OCI-LY3 (cell line): ENCODE measurements around the gene PPEF2.

Experiments
- H2AFZ ChIP-seq: fragments of 200-600, 300-600 bp; shearing (Covaris generic); 2 replicates; pipeline ENCODE4 v1.6.0; 2014; ENCODE audit warnings: antibody characterized with exemption, low read depth, low read length
- H3K27ac ChIP-seq: fragments of 200-600, 300-600 bp; sonication (generic); 2 replicates; pipeline ENCODE4 v1.5.1; 2014; ENCODE audit warnings: mild to moderate bottlenecking, low read length, moderate library complexity, mixed read lengths
- H3K27me3 ChIP-seq: fragments of 200-600, 300-600 bp; sonication (generic); 2 replicates; pipeline ENCODE4 v1.6.1; 2014; ENCODE audit warnings: low read depth, low read length, mixed read lengths
- H3K36me3 ChIP-seq: fragments of 200-600, 300-600 bp; sonication (generic); replicated peaks from 2 replicates; pipeline ENCODE3; 2014; ENCODE audit warnings: low read depth, low read length, mixed read lengths
- H3K4me1 ChIP-seq: fragments of 300-600, 200-600 bp; sonication (generic); 2 replicates; pipeline ENCODE4 v1.6.1; 2014; ENCODE audit warnings: low read length, mixed read lengths
- H3K4me2 ChIP-seq: fragments of 200-600, 300-600 bp; sonication (generic); 2 replicates; pipeline ENCODE4 v1.6.1; 2014; ENCODE audit warnings: low read length, mixed read lengths
- H3K4me3 ChIP-seq: fragments of 300-600, 200-600 bp; sonication (generic); 2 replicates; pipeline ENCODE4 v1.5.1; 2014; ENCODE audit warnings: antibody characterized with exemption, mild to moderate bottlenecking, low read length, moderate library complexity
- H3K79me2 ChIP-seq: fragments of 300-600, 200-600 bp; shearing (Covaris generic); 2 replicates; pipeline ENCODE4 v1.6.1; 2014; ENCODE audit warnings: mild to moderate bottlenecking, low read length, mixed read lengths
- H3K9ac ChIP-seq: fragments of 300-600, 200-600 bp; shearing (Covaris generic); 2 replicates; pipeline ENCODE4 v1.6.0; 2014; ENCODE audit warnings: mild to moderate bottlenecking, low read length, moderate library complexity
- H3K9me3 ChIP-seq: fragments of 200-600, 300-600 bp; shearing (Covaris generic); 2 replicates; pipeline ENCODE4 v1.6.1; 2014; ENCODE audit warnings: low read length, mixed read lengths; ENCODE audit not compliant: insufficient read depth
- H4K20me1 ChIP-seq: fragments of 200-600, 300-600 bp; sonication (generic); 2 replicates; pipeline ENCODE4 v1.6.1; 2016; ENCODE audit warnings: low read length, mixed read lengths; ENCODE audit not compliant: insufficient read depth
- CTCF ChIP-seq: fragments of 200-600, 300-600 bp; sonication (generic); IDR thresholded peaks from 2 replicates; pipeline ENCODE4 v1.5.1; 2014; ENCODE audit warnings: antibody characterized with exemption, low read length, low read depth
- EZH2phosphoT487 ChIP-seq: fragments of 200-600 bp; shearing (Covaris generic); IDR thresholded peaks from 2 replicates; pipeline ENCODE4 v1.6.1; 2018; ENCODE audit warnings: antibody characterized with exemption, mixed run types, low read depth

The PPEF2 gene

GRCh38 chr4:75924309-75924827 lies 22.1 kb upstream of the PPEF2 start:
- Histone ChIP-seq H3K9ac (no peak overlapping the region), H3K27ac (no peak overlapping the region), H3K79me2 (no peaks in the 10 kb centered on the region), H3K36me3 (peaks cover 55% of the 10 kb centered on the region), H3K4me2 (no peak overlapping the region), H3K27me3 (no peaks in the 10 kb centered on the region), H3K9me3 (no peaks in the 10 kb centered on the region), H3K4me3 (no peak overlapping the region), H2AFZ (no peak overlapping the region), H3K4me1 (no peaks in the 10 kb centered on the region), H4K20me1 (no peaks in the 10 kb centered on the region)
- no peak for TF ChIP-seq EZH2phosphoT487
- TF ChIP-seq CTCF = no peak

GRCh38 chr4:75922588-75922987 lies 20.3 kb upstream of the PPEF2 start:
- Histone ChIP-seq H3K9me3 (no peaks in the 10 kb centered on the region), H3K4me1 (no peaks in the 10 kb centered on the region), H2AFZ (no peak overlapping the region), H3K36me3 (peaks cover 51% of the 10 kb centered on the region), H3K9ac (no peak overlapping the region), H4K20me1 (no peaks in the 10 kb centered on the region), H3K79me2 (no peaks in the 10 kb centered on the region), H3K27me3 (no peaks in the 10 kb centered on the region), H3K4me3 (no peak overlapping the region), H3K27ac (no peak overlapping the region), H3K4me2 (no peak overlapping the region)
- TF ChIP-seq EZH2phosphoT487 (no peak), CTCF (no peak)

GRCh38 chr4:75921910-75922309 lies 19.7 kb upstream of the PPEF2 start:
- Histone ChIP-seq H3K9ac (no peak overlapping the region), H2AFZ (no peak overlapping the region), H3K27me3 (no peaks in the 10 kb centered on the region), H3K4me2 (no peak overlapping the region), H3K36me3 (peaks cover 51% of the 10 kb centered on the region), H3K27ac (no peak overlapping the region), H3K79me2 (no peaks in the 10 kb centered on the region), H3K4me3 (no peak overlapping the region), H3K9me3 (no peaks in the 10 kb centered on the region), H3K4me1 (no peaks in the 10 kb centered on the region), H4K20me1 (no peaks in the 10 kb centered on the region)
- TF ChIP-seq CTCF (no peak), EZH2phosphoT487 (no peak)

GRCh38 chr4:75920327-75920726 lies 18.1 kb upstream of the PPEF2 start:
- no peaks in the 10 kb centered on the region for H4K20me1 ChIP-seq
- no peaks in the 10 kb centered on the region for H3K4me1 ChIP-seq
- H3K4me2 ChIP-seq = no peak overlapping the region
- no peaks in the 10 kb centered on the region for H3K79me2 ChIP-seq
- no peak for TF ChIP-seq CTCF
- no peak for TF ChIP-seq EZH2phosphoT487
- no peak overlapping the region for H3K9ac ChIP-seq
- H3K27me3 ChIP-seq = no peaks in the 10 kb centered on the region
- H2AFZ ChIP-seq = no peak overlapping the region
- no peak overlapping the region for H3K27ac ChIP-seq
- H3K9me3 ChIP-seq = no peaks in the 10 kb centered on the region
- H3K36me3 ChIP-seq = peaks cover 54% of the 10 kb centered on the region
- H3K4me3 ChIP-seq = no peak overlapping the region
